Karpas-422 (cell line): Measurements from ENCODE around the gene PPFIBP2. TPM values are rescaled to one million over a fixed set of nuclear protein-coding genes. Genes with fewer than 3 reads are reported as not detected.

Experiments used
- DNase-seq: peaks from one replicate; pipeline ENCODE4 v3.0.0-alpha.2; 2015
- H2AFZ ChIP-seq: fragments of 200-600 bp; sonication (generic); 2 replicates; pipeline ENCODE4 v1.6.1; 2014; ENCODE audit warnings: antibody characterized with exemption, low read length, mixed read lengths
- H3K27ac ChIP-seq: fragments of 200-600 bp; sonication (generic); 2 replicates; pipeline ENCODE4 v1.5.1; 2014; ENCODE audit warnings: mild to moderate bottlenecking, low read length, moderate library complexity
- H3K27me3 ChIP-seq: fragments of 200-600 bp; sonication (generic); 2 replicates; pipeline ENCODE4 v1.6.1; 2014; ENCODE audit warnings: low read length, mixed read lengths
- H3K36me3 ChIP-seq: fragments of 200-600 bp; sonication (generic); 2 replicates; pipeline ENCODE4 v1.6.1; 2014; ENCODE audit warnings: low read length, mixed read lengths; ENCODE audit not compliant: insufficient read depth
- H3K4me1 ChIP-seq: fragments of 200-600 bp; sonication (generic); 2 replicates; pipeline ENCODE4 v1.6.1; 2014; ENCODE audit warnings: mild to moderate bottlenecking, low read length, mixed read lengths
- H3K4me2 ChIP-seq: fragments of 200-600 bp; sonication (generic); 2 replicates; pipeline ENCODE4 v1.6.1; 2014; ENCODE audit warnings: low read length, low read depth, mild to moderate bottlenecking; ENCODE audit not compliant: poor library complexity, severe bottlenecking
- H3K4me3 ChIP-seq: fragments of 200-600 bp; sonication (generic); 2 replicates; pipeline ENCODE4 v1.5.1; 2014; ENCODE audit warnings: mild to moderate bottlenecking, antibody characterized with exemption, low read length, mixed read lengths
- H3K79me2 ChIP-seq: fragments of 200-600 bp; sonication (generic); 2 replicates; pipeline ENCODE4 v1.6.1; 2014; ENCODE audit warnings: mild to moderate bottlenecking, low read length, mixed read lengths
- H3K9ac ChIP-seq: fragments of 200-600 bp; sonication (generic); 2 replicates; pipeline ENCODE4 v1.6.0; 2014; ENCODE audit warnings: low read length
- H3K9me2 ChIP-seq: fragments of 200-600 bp; sonication (generic), shearing (Covaris generic); replicated peaks from 2 replicates; pipeline ENCODE4 v1.6.0; 2014; ENCODE audit warnings: mild to moderate bottlenecking, low read length, moderate library complexity; ENCODE audit not compliant: insufficient read depth
- H3K9me3 ChIP-seq: fragments of 300-700, 200-600 bp; sonication (generic); 2 replicates; pipeline ENCODE4 v1.6.1; 2014; ENCODE audit warnings: low read length, mixed read lengths
- H4K20me1 ChIP-seq: fragments of 200-600 bp; sonication (generic); 2 replicates; pipeline ENCODE4 v1.6.1; 2014; ENCODE audit warnings: mild to moderate bottlenecking, antibody characterized with exemption, low read length, low read depth; ENCODE audit not compliant: insufficient read depth
- total RNA-seq: library from RNA; depleted of rRNA; stranded (reverse); fragments of >200 nt; shearing (Covaris generic); gene quantifications from 2 replicates; pipeline ENCODE4 v1.2.3, GENCODE V29; 2014; ENCODE audit warnings: low replicate concordance

Gene PPFIBP2
- total RNA-seq, 1 experiment from 2014 or later, result 36.5 TPM

GRCh38 chr11:7591107-7591894 lies 77.5 kb downstream of the PPFIBP2 start:
- Histone ChIP-seq H3K27me3 (no peaks in the 10 kb centered on the region), H4K20me1 (peaks cover 4% of the 10 kb centered on the region; the same call in 1 of the 2 replicates), H2AFZ (no peak overlapping the region), H3K4me1 (peaks cover 6% of the 10 kb centered on the region; the same call in 1 of the 2 replicates), H3K27ac (no peak overlapping the region), H3K4me2 (no peak overlapping the region), H3K36me3 (no peaks in the 10 kb centered on the region), H3K79me2 (no peaks in the 10 kb centered on the region), H3K9me3 (no peaks in the 10 kb centered on the region), H3K9me2 (no peaks in the 10 kb centered on the region), H3K4me3 (no peak overlapping the region), H3K9ac (no peak overlapping the region)
- DNase-seq, result no peak

GRCh38 chr11:7591987-7592386 lies 78.2 kb downstream of the PPFIBP2 start:
- H3K79me2 ChIP-seq, result no peaks in the 10 kb centered on the region
- DNase-seq, result no peak
- H3K9ac ChIP-seq, result no peak overlapping the region

GRCh38 chr11:7592711-7593110 lies 78.9 kb downstream of the PPFIBP2 start:
- peaks cover 7% of the 10 kb centered on the region; the same call in 1 of the 2 replicates for H4K20me1 ChIP-seq
- H3K9ac ChIP-seq, result no peak overlapping the region
- no peak overlapping the region for H3K4me2 ChIP-seq
- no peaks in the 10 kb centered on the region for H3K27me3 ChIP-seq
- no peaks in the 10 kb centered on the region for H3K9me2 ChIP-seq
- no peaks in the 10 kb centered on the region for H3K79me2 ChIP-seq
- no peak overlapping the region for H2AFZ ChIP-seq
- H3K36me3 ChIP-seq, result no peaks in the 10 kb centered on the region
- H3K4me1 ChIP-seq, result peaks cover 6% of the 10 kb centered on the region; the same call in 1 of the 2 replicates
- no peak overlapping the region for H3K27ac ChIP-seq
- H3K4me3 ChIP-seq, result no peak overlapping the region
- DNase-seq, result no peak
- no peaks in the 10 kb centered on the region for H3K9me3 ChIP-seq

More at GRCh38 chr11:7591987-7592386, 78.2 kb downstream of the PPFIBP2 start:
- Histone ChIP-seq H3K4me1 (peaks cover 6% of the 10 kb centered on the region; the same call in 1 of the 2 replicates), H3K36me3 (no peaks in the 10 kb centered on the region), H3K4me2 (no peak overlapping the region), H3K9me2 (no peaks in the 10 kb centered on the region), H2AFZ (no peak overlapping the region), H3K27me3 (no peaks in the 10 kb centered on the region), H3K4me3 (no peak overlapping the region), H3K9me3 (no peaks in the 10 kb centered on the region), H3K27ac (no peak overlapping the region), H4K20me1 (peaks cover 4% of the 10 kb centered on the region; the same call in 1 of the 2 replicates)

- Histone ChIP-seq H3K79me2 (no peaks in the 10 kb centered on the region), H4K20me1 (peaks cover 8% of the 10 kb centered on the region; the same call in 1 of the 2 replicates), H3K27me3 (no peaks in the 10 kb centered on the region), H3K9ac (no peak overlapping the region), H2AFZ (no peak overlapping the region), H3K36me3 (no peaks in the 10 kb centered on the region), H3K4me2 (no peak overlapping the region), H3K4me3 (no peak overlapping the region), H3K9me3 (no peaks in the 10 kb centered on the region), H3K9me2 (no peaks in the 10 kb centered on the region), H3K27ac (no peak overlapping the region), H3K4me1 (peaks cover 6% of the 10 kb centered on the region; the same call in 1 of the 2 replicates)
- DNase-seq, result no peak
Measured at GRCh38 chr11:7593481-7593880, 79.7 kb downstream of the PPFIBP2 start.

- Histone ChIP-seq H3K79me2 (no peaks in the 10 kb centered on the region), H2AFZ (no peak overlapping the region), H3K9ac (no peak overlapping the region), H3K27ac (no peak overlapping the region), H3K4me1 (no peaks in the 10 kb centered on the region; the same call in 1 of the 2 replicates), H3K9me3 (no peaks in the 10 kb centered on the region), H3K9me2 (no peaks in the 10 kb centered on the region), H3K4me2 (no peak overlapping the region), H3K4me3 (no peak overlapping the region), H3K27me3 (no peaks in the 10 kb centered on the region), H3K36me3 (no peaks in the 10 kb centered on the region), H4K20me1 (0 out of 2 replicates have a peak, but pooled peaks cover 4% of the 10 kb centered on the region)
- no peak for DNase-seq
Measured at GRCh38 chr11:7595016-7595866, 81.4 kb downstream of the PPFIBP2 start.

GRCh38 chr11:7595951-7596350 lies 82.2 kb downstream of the PPFIBP2 start:
- Histone ChIP-seq H3K9ac (no peak overlapping the region), H3K4me2 (no peak overlapping the region), H3K9me3 (no peaks in the 10 kb centered on the region), H3K4me1 (no peaks in the 10 kb centered on the region; the same call in 1 of the 2 replicates), H3K4me3 (no peak overlapping the region), H3K9me2 (no peaks in the 10 kb centered on the region), H3K36me3 (no peaks in the 10 kb centered on the region), H4K20me1 (0 out of 2 replicates have a peak, but pooled peaks cover 4% of the 10 kb centered on the region), H3K27me3 (no peaks in the 10 kb centered on the region), H3K27ac (no peak overlapping the region), H2AFZ (no peak overlapping the region), H3K79me2 (no peaks in the 10 kb centered on the region)
- no peak for DNase-seq

GRCh38 chr11:7596975-7597391 lies 83.2 kb downstream of the PPFIBP2 start:
- Histone ChIP-seq H4K20me1 (0 out of 2 replicates have a peak, but pooled peaks cover 4% of the 10 kb centered on the region), H3K27ac (no peak overlapping the region), H3K4me3 (no peak overlapping the region), H3K27me3 (no peaks in the 10 kb centered on the region), H3K79me2 (no peaks in the 10 kb centered on the region), H3K4me1 (no peaks in the 10 kb centered on the region; the same call in 1 of the 2 replicates), H3K4me2 (no peak overlapping the region), H3K9ac (no peak overlapping the region), H3K9me3 (no peaks in the 10 kb centered on the region), H2AFZ (no peak overlapping the region), H3K9me2 (no peaks in the 10 kb centered on the region), H3K36me3 (no peaks in the 10 kb centered on the region)
- DNase-seq, result no peak

- H4K20me1 ChIP-seq, result 0 out of 2 replicates have a peak, but pooled peaks cover 4% of the 10 kb centered on the region
- H3K36me3 ChIP-seq, result no peaks in the 10 kb centered on the region
- no peak overlapping the region for H2AFZ ChIP-seq
- H3K9me3 ChIP-seq, result no peaks in the 10 kb centered on the region
- no peak overlapping the region for H3K4me3 ChIP-seq
- H3K27me3 ChIP-seq, result no peaks in the 10 kb centered on the region
- H3K4me2 ChIP-seq, result no peak overlapping the region
- no peaks in the 10 kb centered on the region for H3K9me2 ChIP-seq
- no peaks in the 10 kb centered on the region for H3K4me1 ChIP-seq
- H3K27ac ChIP-seq, result no peak overlapping the region
- no peaks in the 10 kb centered on the region for H3K79me2 ChIP-seq
- DNase-seq, result no peak
- H3K9ac ChIP-seq, result no peak overlapping the region
Measured at GRCh38 chr11:7597620-7598019, 83.8 kb downstream of the PPFIBP2 start.
